ENCODE measurements around the gene ANKRD13B.

ANKRD13B gene

GRCh38 chr17:29565643-29566472 lies 27.1 kb upstream of the ANKRD13B start:
- peak overlapping the region; percentile 55 for H3K4me3 ChIP-seq (ENCODE audit: low read depth, low read length)
- TF ChIP-seq CTCF (IDR thresholded peaks at IDR 0.05; ENCODE audit: low read depth, low read length): no peak

- no peak for TF ChIP-seq CTCF (IDR thresholded peaks at IDR 0.05; ENCODE audit: low read depth, low read length)
- peak within 1 kb of the TSS; percentile 73 for H3K4me3 ChIP-seq (ENCODE audit: low read depth, low read length)
Measured at GRCh38 chr17:29566473-29567303, 26.2 kb upstream of the ANKRD13B start, which contains the start of gene ABHD15. TSS of gene ABHD15 (minus strand) at chr17:29567037. CDS start at chr17:29566966, 71 bp downstream.

- peak overlapping the region; percentile 73 for H3K4me3 ChIP-seq (ENCODE audit: low read depth, low read length)
- no peak for TF ChIP-seq CTCF (IDR thresholded peaks at IDR 0.05; ENCODE audit: low read depth, low read length)
Measured at GRCh38 chr17:29567304-29567553, 25.7 kb upstream of the ANKRD13B start.

- TF ChIP-seq CTCF (IDR thresholded peaks at IDR 0.05; ENCODE audit: low read depth, low read length): 0 out of 2 replicates have a peak, but pooled peaks have one; percentile 12
- peak overlapping the region; percentile 73 for H3K4me3 ChIP-seq (ENCODE audit: low read depth, low read length)
Measured at GRCh38 chr17:29567554-29568330, 25.2 kb upstream of the ANKRD13B start.

- no peak for TF ChIP-seq CTCF (IDR thresholded peaks at IDR 0.05; ENCODE audit: low read depth, low read length)
- H3K4me3 ChIP-seq (ENCODE audit: low read depth, low read length): peak within 1 kb of the TSS; percentile 73
Measured at GRCh38 chr17:29568331-29569244, 24.3 kb upstream of the ANKRD13B start, which contains the start of gene TP53I13. TSS of gene TP53I13 (plus strand) at chr17:29568701. CDS start at chr17:29568759, 58 bp downstream.

- TF ChIP-seq CTCF (IDR thresholded peaks at IDR 0.05; ENCODE audit: low read depth, low read length): no peak
- peak overlapping the region; percentile 73 for H3K4me3 ChIP-seq (ENCODE audit: low read depth, low read length)
Measured at GRCh38 chr17:29569245-29569950, 23.5 kb upstream of the ANKRD13B start.
